ENCODE results near the gene MAST2.
A peak's percentile ranks its signal among the peaks of the same experiment; 100 is the strongest.
"Not testable (repeated sequence)": the region's sequence is repeated elsewhere in the genome, so short reads cannot be mapped to it uniquely, and the experiment has no call there.

MAST2 gene

DNA sequence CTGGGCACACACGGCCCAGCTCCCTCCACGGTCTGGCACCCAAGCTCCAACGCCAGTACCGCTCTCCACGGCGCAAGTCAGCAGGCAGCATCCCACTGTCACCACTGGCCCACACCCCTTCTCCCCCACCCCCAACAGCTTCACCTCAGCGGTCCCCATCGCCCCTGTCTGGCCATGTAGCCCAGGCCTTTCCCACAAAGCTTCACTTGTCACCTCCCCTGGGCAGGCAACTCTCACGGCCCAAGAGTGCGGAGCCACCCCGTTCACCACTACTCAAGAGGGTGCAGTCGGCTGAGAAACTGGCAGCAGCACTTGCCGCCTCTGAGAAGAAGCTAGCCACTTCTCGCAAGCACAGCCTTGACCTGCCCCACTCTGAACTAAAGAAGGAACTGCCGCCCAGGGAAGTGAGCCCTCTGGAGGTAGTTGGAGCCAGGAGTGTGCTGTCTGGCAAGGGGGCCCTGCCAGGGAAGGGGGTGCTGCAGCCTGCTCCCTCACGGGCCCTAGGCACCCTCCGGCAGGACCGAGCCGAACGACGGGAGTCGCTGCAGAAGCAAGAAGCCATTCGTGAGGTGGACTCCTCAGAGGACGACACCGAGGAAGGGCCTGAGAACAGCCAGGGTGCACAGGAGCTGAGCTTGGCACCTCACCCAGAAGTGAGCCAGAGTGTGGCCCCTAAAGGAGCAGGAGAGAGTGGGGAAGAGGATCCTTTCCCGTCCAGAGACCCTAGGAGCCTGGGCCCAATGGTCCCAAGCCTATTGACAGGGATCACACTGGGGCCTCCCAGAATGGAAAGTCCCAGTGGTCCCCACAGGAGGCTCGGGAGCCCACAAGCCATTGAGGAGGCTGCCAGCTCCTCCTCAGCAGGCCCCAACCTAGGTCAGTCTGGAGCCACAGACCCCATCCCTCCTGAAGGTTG is 231.4 kb downstream of the MAST2 start:
- no peak for DNase-seq

DNA sequence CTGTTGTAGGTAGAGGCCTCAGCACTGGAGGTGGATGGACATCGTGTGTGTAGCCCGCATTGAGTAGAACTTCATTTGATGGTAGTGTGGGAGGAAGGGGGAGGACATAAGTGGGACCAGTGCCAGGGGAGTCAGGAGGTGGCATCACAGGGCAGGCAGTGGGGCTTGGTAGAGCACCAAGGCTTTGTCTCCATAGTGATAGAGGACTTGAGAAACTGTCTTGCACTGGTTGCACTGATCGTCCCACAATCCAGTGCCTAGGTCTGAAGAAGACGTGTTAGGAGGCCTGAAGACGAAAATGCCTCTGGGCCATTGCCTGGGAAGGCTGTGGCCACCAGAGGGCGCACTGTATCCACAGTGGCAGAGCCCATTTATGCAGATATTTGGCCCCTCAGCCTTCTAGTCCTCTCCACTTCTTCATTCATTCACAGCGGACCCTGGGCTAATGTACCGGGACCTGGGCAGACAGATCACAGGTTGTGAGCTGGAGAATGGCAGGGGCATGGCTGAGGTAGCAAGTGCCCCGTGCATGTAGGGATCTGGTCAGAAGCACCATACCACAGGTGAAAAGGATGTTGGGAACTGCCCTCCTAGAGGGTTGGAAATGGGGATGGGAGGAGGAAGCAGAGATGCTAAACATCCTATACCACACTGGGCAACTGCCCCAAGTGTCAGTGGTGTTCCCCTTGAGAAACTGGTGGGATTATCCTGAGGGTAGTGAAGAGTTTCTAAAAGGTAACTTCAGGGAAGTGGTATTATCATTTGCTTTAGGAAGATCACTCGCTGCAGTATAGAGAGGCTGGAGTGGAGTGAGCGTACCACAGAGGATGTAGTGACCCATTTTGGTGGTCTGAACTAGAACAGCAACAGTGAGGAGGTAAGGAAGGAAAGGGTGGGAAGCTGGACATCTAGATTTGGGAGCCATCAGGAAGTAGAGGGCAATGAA is 233.8 kb downstream of the MAST2 start:
- DNase-seq: peak; percentile 27 to 51

DNA sequence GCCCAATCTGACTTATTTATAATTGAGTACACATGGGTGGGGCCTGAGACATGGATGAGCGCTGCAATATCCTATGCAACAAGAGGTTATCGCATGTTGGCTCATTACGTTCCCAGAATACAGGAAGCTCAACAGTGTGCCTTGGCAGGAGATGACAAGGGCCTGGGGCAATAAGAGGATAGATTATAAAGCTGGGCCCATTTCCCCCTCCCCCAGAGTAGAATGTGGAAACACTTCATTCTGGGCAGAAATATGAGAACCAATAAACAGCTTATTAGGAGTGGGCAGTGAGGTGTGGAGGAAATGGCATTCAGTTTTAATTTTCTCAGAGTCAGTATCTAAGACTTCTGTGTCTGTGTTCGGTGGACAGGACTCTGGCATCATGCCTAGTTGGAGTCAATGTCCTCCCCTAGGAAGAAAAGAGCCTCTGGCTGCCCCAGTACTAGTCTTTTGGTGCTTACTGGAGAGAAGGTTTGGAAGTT is 236.2 kb downstream of the MAST2 start:
- no peak for DNase-seq

DNA sequence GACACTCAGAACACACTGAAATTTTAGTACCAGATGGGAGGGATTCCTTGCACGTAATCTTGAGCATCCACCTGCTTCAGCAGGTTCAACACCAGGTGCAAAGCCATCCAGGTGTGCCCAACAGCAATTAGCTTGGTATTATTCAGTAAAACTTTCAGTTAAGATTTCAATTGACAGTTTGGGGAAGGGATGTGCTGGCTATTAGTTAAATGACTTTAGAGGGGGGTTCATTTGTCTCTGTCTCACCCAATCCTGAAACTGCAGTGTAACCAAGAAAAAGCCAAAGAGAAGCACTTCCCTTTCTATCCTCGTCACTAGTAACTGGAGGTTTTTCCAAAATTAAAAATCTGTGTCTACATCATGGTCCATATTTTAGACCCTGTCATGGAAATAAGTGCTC is 238.1 kb downstream of the MAST2 start:
- DNase-seq: no peak

DNA sequence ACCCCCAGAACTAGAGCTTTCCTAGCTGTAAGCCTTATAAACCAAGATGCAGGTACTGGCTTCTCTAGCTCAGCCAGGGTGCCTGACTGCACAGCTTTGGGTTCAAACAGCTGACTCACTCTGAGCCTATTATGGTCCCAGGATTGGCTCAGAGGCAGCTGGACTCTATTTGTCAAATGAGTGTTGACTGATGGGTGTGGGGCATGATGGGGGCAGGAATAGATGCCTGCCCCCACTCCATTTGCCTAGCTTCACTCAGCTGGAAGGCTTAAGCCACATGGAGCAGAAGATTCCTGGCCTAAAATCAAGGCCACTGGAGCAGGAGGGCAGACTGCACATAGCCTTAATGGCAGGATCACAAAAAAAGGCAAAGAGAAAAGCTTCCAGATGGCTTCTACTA is 238.6 kb downstream of the MAST2 start:
- no peak for DNase-seq

DNA sequence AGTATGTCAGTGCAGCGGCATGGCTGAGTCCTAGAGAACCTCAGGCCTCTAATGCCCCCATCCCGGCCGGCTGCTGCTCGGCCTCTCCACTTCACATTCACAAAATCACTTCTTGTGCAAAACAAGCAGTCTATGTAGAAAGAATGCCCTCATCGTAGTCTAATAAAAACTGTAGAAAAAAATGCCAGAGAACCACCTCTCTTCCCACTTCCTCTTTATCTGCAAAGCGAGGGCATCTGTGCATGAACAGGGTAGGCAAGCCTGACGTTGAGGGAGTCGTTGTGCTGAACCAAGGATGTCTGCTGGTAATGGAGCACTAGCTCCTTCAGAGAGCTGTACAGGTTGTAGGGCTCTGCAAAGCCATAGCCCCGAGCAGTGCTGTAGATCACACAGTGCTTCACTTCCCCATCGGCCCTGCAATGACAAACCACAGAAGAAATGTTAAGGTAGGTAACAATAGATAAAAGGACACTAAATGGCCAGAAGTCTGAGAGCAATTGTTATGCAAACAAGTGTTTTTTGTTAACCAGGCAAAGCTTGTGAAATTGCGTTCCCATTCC is 240.1 kb downstream of the MAST2 start:
- no peak for DNase-seq

DNA sequence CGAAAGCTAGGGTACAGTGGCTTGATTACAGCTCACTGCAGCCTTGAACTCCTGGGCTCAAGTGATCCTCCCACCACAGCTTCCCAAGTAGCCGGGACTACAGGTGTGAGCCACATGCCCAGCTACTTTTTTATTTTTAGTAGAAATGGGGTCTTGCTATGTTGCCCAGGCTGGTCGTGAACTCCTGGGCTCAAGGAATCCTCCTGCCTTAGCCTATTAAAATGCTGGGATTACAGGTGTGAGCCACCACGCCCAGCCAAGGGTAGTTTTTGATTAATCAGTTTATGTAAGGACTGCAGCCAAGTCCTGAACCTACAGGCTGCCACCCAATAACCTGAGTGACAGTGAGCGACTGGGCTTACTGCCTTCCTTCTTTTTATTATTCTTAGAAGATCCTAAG is 240.7 kb downstream of the MAST2 start:
- DNase-seq: no peak

DNA sequence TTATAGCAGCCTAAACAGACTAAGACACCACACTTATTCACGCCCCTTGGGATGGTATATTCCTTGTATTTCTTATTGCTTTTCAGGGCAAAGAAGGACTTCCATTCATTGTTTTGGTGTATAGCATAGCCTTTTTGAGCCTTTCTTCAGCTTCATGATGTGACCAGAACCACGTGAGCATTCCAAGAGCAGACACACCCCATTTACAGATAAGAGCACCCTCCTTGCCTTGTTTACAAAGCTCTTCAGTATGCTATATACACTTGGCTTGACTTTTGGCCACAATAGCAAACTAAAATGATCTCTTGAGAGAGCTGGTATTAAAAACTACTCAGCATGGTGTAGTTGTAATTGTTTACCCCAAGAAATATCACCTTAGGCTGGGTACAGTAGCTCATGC is 250.3 kb downstream of the MAST2 start:
- DNase-seq: no peak

DNA sequence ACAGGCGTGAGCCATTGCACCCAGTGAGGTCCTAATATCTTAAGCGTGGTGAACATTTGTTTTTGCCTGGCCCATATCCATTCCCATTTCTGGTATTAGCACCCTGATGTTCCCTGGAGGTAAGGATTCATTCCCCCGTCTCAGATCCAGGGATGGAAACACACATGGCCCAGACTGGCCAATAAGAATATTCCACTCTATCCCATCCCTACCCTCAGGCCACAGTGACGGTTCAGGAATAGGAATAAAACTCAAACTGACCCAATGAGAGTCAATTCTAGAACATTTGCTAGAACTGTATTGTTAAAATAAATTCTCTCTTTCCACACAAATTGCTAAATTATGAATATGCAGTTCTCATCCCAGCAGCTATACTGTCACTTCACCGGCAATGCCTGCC is 252.9 kb downstream of the MAST2 start:
- no peak for DNase-seq

DNA sequence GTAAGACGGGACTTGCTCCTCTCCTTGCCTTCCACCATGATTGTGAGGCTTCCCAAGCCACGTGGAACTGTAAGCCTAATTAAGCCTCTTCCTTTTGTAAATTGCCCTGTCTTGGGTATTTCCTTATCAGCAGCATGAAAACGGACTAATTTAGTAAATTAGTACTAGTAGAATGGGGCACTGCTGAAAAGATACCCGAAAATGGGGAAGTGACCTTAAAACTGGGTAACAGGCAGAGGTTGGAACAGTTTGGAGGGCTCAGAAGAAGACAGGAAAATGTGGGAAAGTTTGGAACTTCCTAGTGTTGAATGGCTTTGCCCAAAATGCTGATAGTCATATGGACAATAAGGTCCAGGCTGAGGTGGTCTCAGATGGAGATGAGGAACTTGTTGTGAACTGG is 253.8 kb downstream of the MAST2 start:
- not testable (repeated sequence) for DNase-seq

DNA sequence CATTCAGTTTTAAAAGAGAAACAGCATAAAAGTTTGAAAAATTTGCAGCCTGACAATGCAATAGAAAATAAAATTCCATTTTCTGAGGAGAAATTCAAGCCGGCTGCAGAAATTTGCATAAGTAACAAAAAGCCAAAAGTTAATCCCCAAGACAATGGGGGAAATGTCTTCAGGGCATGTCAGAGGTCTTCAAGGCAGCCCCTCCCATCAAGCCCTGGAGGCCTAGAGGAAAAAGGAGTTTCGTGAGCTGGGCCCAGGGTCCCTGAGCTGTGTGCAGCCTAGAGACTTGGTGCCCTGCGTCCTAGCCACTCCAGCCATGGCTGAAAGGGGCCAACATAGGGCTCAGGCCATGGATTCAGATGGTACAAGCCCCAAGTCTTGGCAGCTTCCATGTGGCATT is 254.4 kb downstream of the MAST2 start:
- no peak for DNase-seq

DNA sequence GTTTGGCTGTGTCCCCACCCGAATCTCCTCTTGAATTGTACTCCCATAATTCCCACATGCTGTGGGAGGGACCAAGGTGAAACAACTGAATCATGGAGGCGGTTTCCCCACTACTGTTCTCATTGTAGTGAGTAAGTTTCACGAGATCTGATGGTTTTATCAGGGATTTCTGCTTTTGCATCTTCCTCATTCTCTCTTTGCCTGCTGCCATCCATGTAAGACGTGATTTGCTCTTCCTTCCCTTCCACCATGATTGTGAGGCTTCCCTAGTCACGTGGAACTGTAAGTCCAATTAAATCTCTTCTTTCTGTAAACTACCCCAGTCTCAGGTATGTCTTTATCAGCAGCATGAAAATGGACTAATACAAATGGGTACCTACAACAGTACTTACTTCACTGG is 255.5 kb downstream of the MAST2 start:
- no peak for DNase-seq

DNA sequence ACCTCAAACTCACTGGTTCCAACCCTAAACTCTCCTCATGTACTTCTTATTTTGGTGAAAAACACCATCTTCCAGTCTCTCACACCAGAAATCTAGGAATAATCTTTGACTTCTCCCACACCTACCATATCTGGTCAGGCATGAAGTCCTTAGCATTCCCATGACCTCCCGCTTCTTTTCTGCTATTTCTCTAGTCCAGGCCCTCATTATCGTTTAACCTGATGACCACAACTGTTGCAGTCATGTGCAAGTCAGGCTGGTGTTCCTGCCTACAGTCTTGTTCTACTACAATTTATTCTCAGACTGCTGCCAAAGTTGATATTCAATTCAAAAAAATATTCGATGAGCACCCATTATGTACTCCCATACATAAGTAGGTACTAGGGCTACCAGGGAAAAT is 257.7 kb downstream of the MAST2 start:
- DNase-seq: no peak

DNA sequence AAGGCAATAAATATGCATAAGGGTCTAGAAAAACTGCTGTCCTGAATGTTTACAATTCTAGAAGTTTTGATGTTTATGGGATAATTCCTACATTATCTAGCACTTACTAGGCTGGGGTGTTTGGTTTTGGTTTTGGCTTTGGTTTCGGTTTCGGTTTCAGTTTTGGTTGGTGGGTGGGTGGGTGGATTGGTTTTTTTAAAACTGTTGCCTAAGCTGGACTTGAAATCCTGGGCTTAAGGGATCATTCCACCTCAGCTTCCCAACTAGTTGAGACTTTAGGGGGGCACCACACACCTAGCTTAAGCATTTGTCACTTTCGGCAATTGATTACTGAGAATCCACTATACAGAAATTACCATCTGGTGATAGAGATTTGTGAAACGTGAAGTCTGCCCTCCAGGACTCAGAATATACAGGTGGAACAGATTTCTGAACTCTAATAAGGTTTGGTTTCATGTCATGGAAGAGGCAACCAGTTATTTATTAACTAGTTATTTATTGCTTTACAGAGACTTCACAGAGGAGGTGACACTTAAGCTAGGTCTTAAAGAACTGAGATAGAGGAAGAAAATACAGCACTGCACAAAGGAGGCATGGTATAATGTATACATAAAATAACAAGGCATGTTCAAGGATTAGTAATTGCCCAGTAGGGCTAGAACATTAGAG is 259.4 kb downstream of the MAST2 start:
- DNase-seq: no peak

DNA sequence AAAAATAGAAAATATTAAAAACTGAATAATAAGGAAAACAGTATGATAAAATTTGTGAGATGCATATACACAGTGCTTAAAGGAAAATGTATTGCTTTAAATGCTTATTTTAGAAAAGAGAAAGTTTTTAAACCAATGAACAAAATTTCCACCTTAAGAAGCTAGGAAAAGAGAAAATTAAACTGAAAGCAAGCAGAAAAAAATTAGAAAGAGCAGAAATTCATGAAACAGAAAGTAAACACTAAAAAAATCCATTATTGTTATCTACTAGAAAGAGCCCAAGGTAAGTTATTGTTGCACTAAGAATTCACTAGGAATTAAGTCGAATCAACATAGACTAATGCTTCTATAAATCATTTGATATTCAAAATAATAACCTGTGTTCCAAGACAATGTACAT is 261.3 kb downstream of the MAST2 start:
- DNase-seq: no peak

DNA sequence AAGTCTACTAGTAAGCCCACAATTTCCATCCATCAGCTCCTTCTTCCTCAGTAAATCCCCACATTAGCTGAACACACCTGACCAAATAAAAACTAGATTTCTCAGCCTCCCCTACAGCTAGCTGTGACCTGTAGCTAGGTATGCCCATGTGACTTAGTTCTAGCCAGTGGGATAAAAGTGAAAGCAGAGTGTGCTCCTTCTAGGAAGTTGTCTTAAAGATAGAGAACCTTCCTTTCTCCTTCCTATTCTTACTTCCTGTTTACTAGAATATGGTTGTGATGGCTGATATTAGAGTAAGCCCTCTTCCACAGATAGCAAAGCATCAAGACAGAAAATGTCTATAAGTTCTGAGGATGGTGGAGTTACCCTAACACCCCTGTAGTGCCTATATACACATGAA is 262.0 kb downstream of the MAST2 start:
- no peak for DNase-seq

DNA sequence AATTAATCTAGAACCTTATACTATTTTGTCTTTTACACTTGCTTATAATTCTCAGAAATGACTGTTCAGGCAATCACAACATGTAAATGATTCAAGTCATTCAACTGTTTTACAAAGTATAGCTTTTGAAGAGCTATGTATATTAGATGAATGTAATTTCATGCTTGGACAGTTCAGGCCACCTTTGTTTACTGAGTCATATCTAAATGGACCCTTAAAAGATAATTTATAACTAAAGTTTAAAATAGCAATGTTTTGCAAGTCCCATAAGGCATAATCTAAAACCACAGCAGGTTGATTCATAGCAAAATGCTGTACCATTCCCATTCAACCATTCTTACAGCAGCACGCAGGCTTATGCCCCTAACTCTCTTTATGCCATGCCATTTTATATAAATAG is 264.2 kb downstream of the MAST2 start:
- no peak for DNase-seq

DNA sequence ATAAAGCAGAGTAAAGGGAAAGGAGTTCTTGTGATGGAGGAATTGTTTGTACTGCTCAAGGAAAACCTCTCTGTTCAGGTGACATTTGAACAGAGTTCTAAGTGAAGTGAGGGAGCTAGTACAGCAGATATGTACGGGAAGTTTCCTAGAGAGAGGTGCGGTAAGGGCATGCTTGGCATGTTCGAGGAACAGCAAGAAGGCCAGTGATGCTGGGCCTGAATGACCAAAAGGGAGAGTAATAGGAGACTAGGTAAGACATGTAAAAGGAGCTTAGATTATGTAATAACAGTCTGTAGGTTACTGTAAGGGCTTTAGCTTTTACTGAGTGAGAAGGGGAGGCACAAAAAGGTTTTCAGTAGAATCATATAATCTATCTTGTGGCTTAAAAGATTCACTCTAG is 265.1 kb downstream of the MAST2 start:
- DNase-seq: no peak

DNA sequence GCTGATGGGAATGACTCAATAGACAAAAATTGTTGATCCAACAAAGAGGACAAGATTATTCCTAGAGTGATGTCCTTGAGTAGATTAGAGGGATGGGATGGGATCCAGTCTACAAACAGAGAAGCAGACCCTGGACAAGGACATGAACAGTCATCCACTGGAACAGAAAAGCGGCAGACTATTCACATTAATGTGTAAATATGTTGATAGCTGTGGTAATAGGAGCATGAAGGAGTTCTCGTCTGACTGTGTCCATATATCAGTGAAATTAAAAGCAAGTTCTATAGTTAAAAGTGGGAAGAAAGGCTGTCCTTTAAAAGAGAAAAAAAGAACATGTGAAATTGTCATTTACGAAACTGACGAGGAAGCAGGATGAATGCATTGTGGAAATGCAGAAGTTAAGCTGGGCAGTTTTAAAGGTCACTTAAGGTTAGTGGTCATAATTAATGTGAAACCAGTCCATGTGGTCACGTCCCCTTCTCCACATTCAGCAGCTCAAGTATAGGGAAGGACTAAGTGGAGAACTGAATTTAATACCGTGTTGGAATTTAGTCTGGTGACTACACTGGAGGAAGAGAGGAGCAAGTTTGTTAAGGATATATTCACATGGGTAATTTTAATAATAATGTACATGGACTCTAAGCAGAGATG is 266.9 kb downstream of the MAST2 start:
- DNase-seq: no peak

DNA sequence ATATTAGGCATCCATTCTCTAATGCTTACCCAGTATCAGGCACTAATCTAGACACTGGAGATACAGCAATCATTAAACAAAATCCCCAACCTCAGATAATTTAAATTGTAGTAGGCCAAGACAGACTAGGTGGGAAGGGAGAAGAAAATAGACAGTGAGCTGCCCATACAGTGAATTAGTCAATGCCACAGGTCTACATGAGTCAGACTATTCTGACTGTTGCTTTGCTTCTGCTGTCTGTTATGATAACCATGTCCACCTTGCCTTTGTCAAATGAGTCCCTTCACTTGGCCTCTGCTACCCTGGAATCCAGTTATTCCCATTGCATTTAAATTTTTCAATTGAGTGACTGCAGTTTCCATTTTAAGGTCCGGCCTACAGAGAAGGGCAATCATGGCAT is 269.6 kb downstream of the MAST2 start:
- no peak for DNase-seq

DNA sequence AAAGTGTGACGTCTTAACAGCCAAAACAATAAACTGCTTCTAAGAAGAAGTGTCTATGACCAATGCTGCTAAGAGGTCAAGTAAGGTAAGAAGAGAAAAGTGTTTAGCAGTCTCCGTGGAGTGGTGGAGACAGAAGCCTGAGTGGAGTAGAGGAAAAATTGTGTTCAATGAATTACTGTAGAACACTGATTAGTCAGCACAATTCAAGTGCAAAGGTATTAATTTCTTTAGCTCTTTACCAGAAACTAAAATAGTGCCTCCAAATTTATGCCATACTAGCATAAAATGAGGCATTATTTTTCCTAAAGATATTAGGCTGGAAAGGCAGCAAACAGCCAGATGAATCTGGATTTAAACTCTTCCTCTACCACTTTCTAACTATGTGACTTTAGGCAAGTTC is 272.9 kb downstream of the MAST2 start:
- DNase-seq: no peak

DNA sequence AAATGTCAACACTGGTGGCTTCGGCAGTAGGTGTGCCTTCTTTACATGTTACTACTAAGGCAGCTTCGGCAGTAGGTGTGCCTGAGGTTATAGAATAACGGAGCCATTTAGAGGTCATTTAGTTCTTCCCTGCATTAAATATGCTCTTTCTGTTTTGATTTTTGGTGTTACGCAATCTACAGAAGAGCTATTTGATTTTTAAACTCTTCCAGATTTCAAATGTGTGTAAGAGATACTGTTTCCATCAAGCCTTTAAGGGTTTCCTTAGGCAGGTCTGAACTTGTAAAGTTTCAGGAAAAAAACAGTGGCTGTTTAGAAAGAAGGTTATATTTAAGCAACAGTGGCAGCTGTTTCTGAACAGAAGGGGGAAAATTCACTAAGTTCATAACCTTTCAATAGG is 274.2 kb downstream of the MAST2 start:
- no peak for DNase-seq

Measured in SW 1271 (cell line).